IMR-90 (cell line): ENCODE measurements around the gene GCFC2. TPM values are rescaled to one million over a fixed set of nuclear protein-coding genes. Genes with fewer than 3 reads are reported as not detected.

ENCODE experiments used
- ATAC-seq: fragments of 200-7000 bp; cut with Tn5 transposase; 2 replicates; pipeline ENCODE4 v1.9.1; 2020; ENCODE audit warnings: low read depth, mild to moderate bottlenecking, moderate library complexity
- BruUV-seq: library from RNA; stranded (reverse); fragments of 400-500 nt; replicated peaks from 2 replicates; lab custom pipeline; 2021; lab: Mats Ljungman, UMichigan
- CTCF ChIA-PET: fragments of 300-600 bp; formaldehyde crosslinking; extraction: SDS; loops from one replicate; lab custom pipeline; 2021; ENCODE audit warnings: antibody characterized with exemption; lab: Yijun Ruan, JAX
- POLR2A ChIA-PET: fragments of 300-600 bp; sonication (Branson Sonifier 250); formaldehyde crosslinking; loops from one replicate; lab custom pipeline; 2022; ENCODE audit warnings: antibody characterized with exemption; ENCODE audit not compliant: unreplicated experiment; lab: Charles Lee
- DNase-seq: peaks from one replicate; pipeline ENCODE4 v3.0.0; 2013
- H2AFZ ChIP-seq: replicated peaks from 2 replicates; pipeline ENCODE3; 2013; ENCODE audit warnings: low read length, mild to moderate bottlenecking; ENCODE audit not compliant: poor library complexity
- H2AK5ac ChIP-seq: 2 replicates; pipeline ENCODE4 v1.6.1; 2013; ENCODE audit warnings: low read depth, low read length, inconsistent platforms
- H2AK9ac ChIP-seq: replicated peaks from 2 replicates; pipeline ENCODE3; 2013; ENCODE audit warnings: mild to moderate bottlenecking, low read depth, low read length, moderate library complexity; ENCODE audit not compliant: poor library complexity
- H2BK120ac ChIP-seq: 2 replicates; pipeline ENCODE4 v1.6.1; 2013; ENCODE audit warnings: low read depth, low read length, inconsistent platforms
- H2BK15ac ChIP-seq: 3 replicates; pipeline ENCODE4 v1.6.1; 2013; ENCODE audit warnings: low read depth, low read length, inconsistent platforms
- H2BK20ac ChIP-seq: 2 replicates; pipeline ENCODE4 v1.6.1; 2013; ENCODE audit warnings: low read depth, mild to moderate bottlenecking, inconsistent platforms, low read length, moderate library complexity
- H2BK5ac ChIP-seq: 2 replicates; pipeline ENCODE4 v1.6.1; 2013; ENCODE audit warnings: mild to moderate bottlenecking, low read depth, low read length, inconsistent platforms; ENCODE audit not compliant: poor library complexity, severe bottlenecking
- H3K14ac ChIP-seq: replicated peaks from 2 replicates; pipeline ENCODE4 v1.6.1; 2013; ENCODE audit warnings: low read depth, low read length, inconsistent platforms
- H3K18ac ChIP-seq: 2 replicates; pipeline ENCODE4 v1.6.1; 2013; ENCODE audit warnings: low read depth, low read length, control low read depth
- H3K23ac ChIP-seq: 2 replicates; pipeline ENCODE4 v1.6.1; 2013; ENCODE audit warnings: low read depth, low read length, inconsistent platforms
- H3K27ac ChIP-seq: 2 replicates; pipeline ENCODE4 v1.5.1; 2013; ENCODE audit warnings: mild to moderate bottlenecking, control low read depth, low read length; ENCODE audit not compliant: insufficient read depth
- H3K27me3 ChIP-seq: 2 replicates; pipeline ENCODE4 v1.6.1; 2013; ENCODE audit warnings: low read length; ENCODE audit not compliant: control insufficient read depth, insufficient read depth
- H3K36me3 ChIP-seq: 2 replicates; pipeline ENCODE4 v1.6.1; 2013; ENCODE audit warnings: low read length, mixed read lengths; ENCODE audit not compliant: control insufficient read depth, insufficient read depth
- H3K4ac ChIP-seq: 2 replicates; pipeline ENCODE4 v1.6.1; 2013; ENCODE audit warnings: low read depth, low read length, inconsistent platforms
- H3K4me1 ChIP-seq: 2 replicates; pipeline ENCODE4 v1.6.1; 2013; ENCODE audit warnings: low read length, mixed read lengths; ENCODE audit not compliant: control insufficient read depth, insufficient read depth
- H3K4me2 ChIP-seq: 2 replicates; pipeline ENCODE4 v1.6.1; 2013; ENCODE audit warnings: low read depth, mild to moderate bottlenecking, control low read depth, low read length, moderate library complexity
- H3K4me3 ChIP-seq: 2 replicates; pipeline ENCODE4 v1.5.1; 2013; ENCODE audit warnings: low read depth, mild to moderate bottlenecking, control low read depth, low read length, moderate library complexity; ENCODE audit not compliant: insufficient read depth
- H3K56ac ChIP-seq: 2 replicates; pipeline ENCODE4 v1.6.1; 2013; ENCODE audit warnings: low read length, inconsistent platforms; ENCODE audit not compliant: insufficient read depth; ENCODE audit errors: extremely low read depth
- H3K79me1 ChIP-seq, 2 experiments: 2 replicates each; pipeline ENCODE4 v1.6.1; 2013; ENCODE audit warnings: low read length in 2 of 2, inconsistent platforms in 1 of 2, low read depth in 1 of 2
- H3K9ac ChIP-seq: 2 replicates; pipeline ENCODE4 v1.6.1; 2013; ENCODE audit warnings: low read depth, low read length, control low read depth
- H3K9me1 ChIP-seq: 2 replicates; pipeline ENCODE4 v1.6.1; 2013; ENCODE audit warnings: low read length, inconsistent platforms; ENCODE audit not compliant: insufficient read depth
- H3K9me3 ChIP-seq: 2 replicates; pipeline ENCODE4 v1.6.1; 2013; ENCODE audit warnings: low read length; ENCODE audit not compliant: control insufficient read depth, insufficient read depth
- H4K20me1 ChIP-seq: 2 replicates; pipeline ENCODE4 v1.6.1; 2013; ENCODE audit warnings: low read length, inconsistent platforms; ENCODE audit not compliant: insufficient read depth
- H4K5ac ChIP-seq: 2 replicates; pipeline ENCODE4 v1.6.1; 2013; ENCODE audit warnings: mild to moderate bottlenecking, low read depth, low read length, control low read depth
- H4K8ac ChIP-seq, 2 experiments: 2 replicates each; pipeline ENCODE4 v1.6.1; 2013; ENCODE audit warnings: low read depth in 2 of 2, low read length in 2 of 2, control low read depth in 1 of 2, inconsistent platforms in 1 of 2
- H4K91ac ChIP-seq: 2 replicates; pipeline ENCODE4 v1.6.1; 2013; ENCODE audit warnings: low read depth, low read length, inconsistent platforms; ENCODE audit not compliant: insufficient read depth
- CEBPB ChIP-seq: IDR thresholded peaks from 2 replicates; pipeline ENCODE4 v1.6.1; 2012; ENCODE audit warnings: low read depth, low read length, improper control_type of control experiment
- CTCF ChIP-seq: conservative IDR thresholded peaks from 2 replicates; pipeline ENCODE4 v1.5.1; 2012; ENCODE audit warnings: mild to moderate bottlenecking, low read depth, low read length, improper control_type of control experiment
- ELK1 ChIP-seq: fragments of 150-350 bp; IDR thresholded peaks from 2 replicates; pipeline ENCODE4 v1.6.1; 2016; ENCODE audit warnings: low read depth, mild to moderate bottlenecking, low read length, moderate library complexity, borderline replicate concordance
- FOS ChIP-seq: fragments of 150-350 bp; IDR thresholded peaks from 2 replicates; pipeline ENCODE4 v1.6.1; 2016; ENCODE audit warnings: low read depth, low read length
- MAFK ChIP-seq: IDR thresholded peaks from 2 replicates; pipeline ENCODE4 v1.6.1; 2012; ENCODE audit warnings: low read depth, low read length, improper control_type of control experiment
- MAZ ChIP-seq: IDR thresholded peaks from 2 replicates; pipeline ENCODE4 v1.6.1; 2012; ENCODE audit warnings: low read depth, mild to moderate bottlenecking, low read length, improper control_type of control experiment, moderate library complexity, borderline replicate concordance
- NFE2L2 ChIP-seq: fragments of 150-350 bp; IDR thresholded peaks from 2 replicates; pipeline ENCODE4 v1.6.1; 2016; ENCODE audit warnings: low read depth, mild to moderate bottlenecking, low read length
- POLR2A ChIP-seq: IDR thresholded peaks from 2 replicates; pipeline ENCODE4 v1.6.1; 2012; ENCODE audit warnings: mild to moderate bottlenecking, low read depth, low read length
- RFX5 ChIP-seq: IDR thresholded peaks from 2 replicates; pipeline ENCODE4 v1.8.0; 2012; ENCODE audit warnings: low read depth, mild to moderate bottlenecking, low read length, moderate library complexity
- SMC3 ChIP-seq: fragments of 150-350 bp; IDR thresholded peaks from 2 replicates; pipeline ENCODE4 v1.6.1; 2016; ENCODE audit warnings: low read depth, mild to moderate bottlenecking, antibody characterized with exemption, low read length, moderate library complexity
- dilution Hi-C: fragments of 300-500 bp; cut with HindIII; formaldehyde crosslinking; loops from one replicate; pipeline ENCODE4 v1.14.3; 2018; ENCODE audit warnings: low sequenced_read_pairs; ENCODE audit not compliant: unreplicated experiment
- in situ Hi-C: fragments of 300-500 bp; cut with MboI; formaldehyde crosslinking; loops from 3 replicates; pipeline ENCODE4 v1.14.3; 2019; ENCODE audit warnings: low sequenced_read_pairs, inconsistent platforms, mixed read lengths
- intact Hi-C: fragments of 100-400 bp; cut with micrococcal nuclease; formaldehyde crosslinking; loops from 2 replicates; pipeline ENCODE4 v1.10.0; 2022
- polyA plus RNA-seq, 3 experiments: library from polyadenylated mRNA; depleted of rRNA; stranded (reverse); fragments of >200 nt; gene quantifications; 2 replicates each; pipeline ENCODE4 v1.2.3, GENCODE V29; 2012; ENCODE audit warnings: low replicate concordance in 1 of 3
- total RNA-seq: library from RNA; depleted of rRNA; stranded (reverse); fragments of >200 nt; gene quantifications from 2 replicates; pipeline ENCODE4 v1.2.3, GENCODE V29; 2012

Gene GCFC2
- total and polyA plus RNA-seq, 2 of the 4 experiments (the other 2 are of a cell fraction), result 6.4 to 10.0 TPM

GRCh38 chr2:75722687-75723086 is 12.0 kb upstream of the GCFC2 start:
- Histone ChIP-seq H2AK5ac (no peak overlapping the region), H3K23ac (no peak overlapping the region), H3K4me1 (no peaks in the 10 kb centered on the region), H4K8ac (no peak overlapping the region), H4K91ac (no peak overlapping the region), H3K27me3 (no peaks in the 10 kb centered on the region), H2BK120ac (no peak overlapping the region), H3K27ac (no peak overlapping the region), H3K18ac (no peak overlapping the region), H3K9me3 (no peaks in the 10 kb centered on the region), H3K56ac (no peak overlapping the region), H3K36me3 (no peaks in the 10 kb centered on the region), H4K5ac (no peak overlapping the region), H3K4me2 (no peak overlapping the region), H4K20me1 (no peaks in the 10 kb centered on the region), H3K9me1 (no peaks in the 10 kb centered on the region), H3K79me1 (no peaks in the 10 kb centered on the region), H2BK15ac (no peak overlapping the region), H2BK20ac (no peak overlapping the region), H3K14ac (no peak overlapping the region), H2BK5ac (no peak overlapping the region), H3K9ac (no peak overlapping the region), H2AFZ (no peak overlapping the region), H3K4ac (no peak overlapping the region), H3K4me3 (no peak overlapping the region), H2AK9ac (no peak overlapping the region)
- dilution Hi-C loops, result no loop called here
- intact Hi-C loops, result no loop called here
- in situ Hi-C loops, result no loop called here
- no peak for ATAC-seq
- CTCF ChIA-PET, result no interaction called here
- no TSS peak for BruUV-seq
- POLR2A ChIA-PET, result no interaction called here
- no peak for DNase-seq
- TF ChIP-seq MAZ (no peak), RFX5 (no peak), POLR2A (no peak), ELK1 (no peak), SMC3 (no peak), CTCF (no peak), CEBPB (no peak), FOS (no peak), MAFK (no peak), NFE2L2 (no peak)
